Measurements from ENCODE around the gene RFX7. TPM values are rescaled to one million over a fixed set of nuclear protein-coding genes. Genes with fewer than 3 reads are reported as not detected.

Gene RFX7
- total RNA-seq, 4 donors from 2014 or later: 8.7 to 51.5 (median 12.9) TPM

DNA sequence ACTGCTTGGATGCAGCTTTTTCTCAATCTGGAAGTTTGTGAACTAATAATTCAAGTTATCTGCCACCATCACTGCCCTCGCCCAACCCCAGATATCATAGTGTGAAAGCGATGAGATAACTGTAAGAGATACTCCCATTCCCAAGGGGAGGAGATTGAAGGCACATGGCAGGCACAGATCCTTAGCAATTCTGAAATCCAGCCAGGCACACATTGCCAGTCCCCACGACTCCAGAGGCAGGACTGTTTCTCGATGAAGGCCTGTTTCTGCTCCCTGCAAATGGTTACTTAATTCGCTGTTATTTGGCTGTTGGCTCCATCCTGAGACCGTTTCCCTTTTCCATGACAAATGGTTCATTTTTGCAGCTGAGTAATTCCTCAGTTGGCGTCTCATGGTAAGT, 187.1 kb downstream of the RFX7 start:
- Histone ChIP-seq H3K9me3 (no peaks in the 10 kb centered on the region), H3K27ac (no peak overlapping the region), H3K36me3 (no peaks in the 10 kb centered on the region), H3K4me3 (no peak overlapping the region), H3K4me1 (no peaks in the 10 kb centered on the region), H3K27me3 (no peaks in the 10 kb centered on the region)
- TF ChIP-seq POLR2AphosphoS5 (IDR thresholded peaks at IDR 0.05): no peak
- TF ChIP-seq EP300 (IDR thresholded peaks at IDR 0.05; ENCODE audit: low read depth): no peak
- no peak for TF ChIP-seq CTCF (IDR thresholded peaks at IDR 0.05)
- no peak for TF ChIP-seq POLR2A (IDR thresholded peaks at IDR 0.05)
- in situ Hi-C loops (cut with MboI; ENCODE audit: low pct_ligation_motif_present in 1 of 4, low pct_unique_long_range_greater_than_20kb in 1 of 4, low sequenced_read_pairs in 3 of 4) (no loop called here), intact Hi-C loops (cut with DNase I; ENCODE audit: low total_unique reads) (no loop called here)
- WGBS, 2 donors (ENCODE audit: low coverage in 1 of 2): 74 to 82% methylated on average over 5 to 7 of the region's 7 CpGs
- no peak for DNase-seq

DNA sequence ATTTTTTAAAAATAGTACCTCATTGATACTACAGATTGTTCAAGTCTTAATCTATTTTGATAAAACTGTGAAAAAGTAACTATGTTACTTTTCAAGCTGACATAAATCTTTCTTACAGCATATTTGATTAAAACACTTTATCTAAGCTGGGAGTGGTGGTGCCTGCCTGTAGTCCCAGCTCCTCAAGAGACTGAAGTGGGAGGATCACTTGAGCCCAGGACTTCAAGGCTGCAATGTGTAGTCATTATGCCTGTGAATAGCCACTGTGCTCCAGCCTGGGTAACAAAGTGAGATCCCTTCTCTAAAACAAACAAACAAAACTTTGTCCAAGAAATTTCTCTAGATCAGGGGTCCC, 190.7 kb downstream of the RFX7 start:
- H3K4me3 ChIP-seq: no peak overlapping the region
- in situ Hi-C loops (cut with MboI; ENCODE audit: low pct_ligation_motif_present in 1 of 4, low pct_unique_long_range_greater_than_20kb in 1 of 4, low sequenced_read_pairs in 3 of 4) (no loop called here), intact Hi-C loops (cut with DNase I; ENCODE audit: low total_unique reads) (no loop called here)
- no peaks in the 10 kb centered on the region for H3K4me1 ChIP-seq
- no peak for TF ChIP-seq POLR2AphosphoS5 (IDR thresholded peaks at IDR 0.05)
- TF ChIP-seq POLR2A (IDR thresholded peaks at IDR 0.05): no peak
- TF ChIP-seq EP300 (IDR thresholded peaks at IDR 0.05; ENCODE audit: low read depth): no peak
- no peak for TF ChIP-seq CTCF (IDR thresholded peaks at IDR 0.05)
- no peak overlapping the region for H3K27ac ChIP-seq
- H3K27me3 ChIP-seq: no peaks in the 10 kb centered on the region
- no peaks in the 10 kb centered on the region for H3K36me3 ChIP-seq
- DNase-seq: no peak
- H3K9me3 ChIP-seq: no peaks in the 10 kb centered on the region

- Histone ChIP-seq H3K4me3 (no peak overlapping the region), H3K36me3 (no peaks in the 10 kb centered on the region), H3K27me3 (no peaks in the 10 kb centered on the region), H3K4me1 (no peaks in the 10 kb centered on the region), H3K27ac (no peak overlapping the region), H3K9me3 (no peaks in the 10 kb centered on the region)
- 0 to 8% methylated on average over 2 of the region's 2 CpGs for WGBS, 2 donors (ENCODE audit: low coverage in 1 of 2)
- intact Hi-C loops (cut with DNase I; ENCODE audit: low total_unique reads) (no loop called here), in situ Hi-C loops (cut with MboI; ENCODE audit: low pct_ligation_motif_present in 1 of 4, low pct_unique_long_range_greater_than_20kb in 1 of 4, low sequenced_read_pairs in 3 of 4) (no loop called here)
- TF ChIP-seq POLR2A (IDR thresholded peaks at IDR 0.05): no peak
- peak; percentile 58 to 82 (median 72) for TF ChIP-seq CTCF (IDR thresholded peaks at IDR 0.05)
- DNase-seq: no peak
Measured at GRCh38 chr15:56052395-56053045, 191.2 kb downstream of the RFX7 start.

DNA sequence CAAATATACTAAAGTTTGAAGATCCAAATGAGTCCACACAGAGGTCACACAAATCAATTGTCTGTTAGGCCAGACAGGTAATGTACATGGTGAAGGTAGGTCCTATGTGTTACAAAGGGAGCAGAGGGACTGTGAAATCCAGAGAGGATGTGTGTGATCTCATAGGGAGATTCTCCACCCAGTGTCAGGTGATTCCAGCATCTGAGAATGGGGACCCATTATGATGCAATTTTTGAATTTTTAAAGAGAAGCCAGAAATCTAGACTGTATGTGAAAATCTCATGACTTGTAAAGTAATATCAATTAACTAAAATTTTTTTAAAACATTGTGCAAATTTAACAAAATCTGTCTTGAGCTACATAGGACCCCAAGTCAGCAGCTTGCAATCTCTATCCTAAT, 192.0 kb downstream of the RFX7 start:
- Histone ChIP-seq H3K9me3 (no peaks in the 10 kb centered on the region), H3K27me3 (no peaks in the 10 kb centered on the region), H3K4me1 (no peaks in the 10 kb centered on the region), H3K27ac (no peak overlapping the region), H3K4me3 (no peak overlapping the region), H3K36me3 (no peaks in the 10 kb centered on the region)
- in situ Hi-C loops (cut with MboI; ENCODE audit: low pct_ligation_motif_present in 1 of 4, low pct_unique_long_range_greater_than_20kb in 1 of 4, low sequenced_read_pairs in 3 of 4) (no loop called here), intact Hi-C loops (cut with DNase I; ENCODE audit: low total_unique reads) (no loop called here)
- TF ChIP-seq CTCF (IDR thresholded peaks at IDR 0.05) (no peak), POLR2AphosphoS5 (IDR thresholded peaks at IDR 0.05) (no peak), POLR2A (IDR thresholded peaks at IDR 0.05) (no peak), EP300 (IDR thresholded peaks at IDR 0.05; ENCODE audit: low read depth) (no peak)
- DNase-seq: no peak

Data from transverse colon (tissue), 4 donors.